ENCODE measurements around the gene PDE4B.

- TF ChIP-seq CTCF (IDR thresholded peaks at IDR 0.05; ENCODE audit: poor library complexity, severe bottlenecking) (no peak), POLR2AphosphoS5 (IDR thresholded peaks at IDR 0.05) (no peak), TAF1 (IDR thresholded peaks at IDR 0.05; ENCODE audit: low read depth) (no peak), SMC3 (conservative IDR thresholded peaks at IDR 0.05; ENCODE audit: poor library complexity) (no peak)
These were observed 235.3 kb downstream of the PDE4B start for GRCh38 chr1:66028035-66028434.

Data from neural cell (in vitro differentiated cells).